ENCODE results near the gene LMF1. TPM values are rescaled to one million over a fixed set of nuclear protein-coding genes. Genes with fewer than 3 reads are reported as not detected.

LMF1 gene
- total and polyA plus RNA-seq, 2 of the 13 experiments (the other 11 are each of a cell fraction or from before 2014, with no cell fraction given) = 6.8 to 8.5 TPM

GRCh38 chr16:970766-971581 is at the start of gene LMF1 (continued):
- TF ChIP-seq ARID5B (CRISPR knock-in tag; IDR thresholded peaks at IDR 0.05) (0 out of 2 replicates have a peak, but pooled peaks have one; percentile 27), ZUFSP (CRISPR knock-in tag; IDR thresholded peaks at IDR 0.05; ENCODE audit: borderline replicate concordance) (no peak), ONECUT2 (CRISPR knock-in tag; IDR thresholded peaks at IDR 0.05) (no peak), ZNF597 (CRISPR knock-in tag; IDR thresholded peaks at IDR 0.05) (no peak), ZNF468 (CRISPR knock-in tag; IDR thresholded peaks at IDR 0.05) (0 out of 2 replicates have a peak, but pooled peaks have one; percentile 61), IRF9 (CRISPR knock-in tag; IDR thresholded peaks at IDR 0.05; ENCODE audit: borderline replicate concordance) (0 out of 2 replicates have a peak, but pooled peaks have one; percentile 66), TARDBP (CRISPR knock-in tag; IDR thresholded peaks at IDR 0.05) (peak; percentile 55; the same call in 1 of the 2 replicates), JUN (CRISPR knock-in tag; IDR thresholded peaks at IDR 0.05) (0 out of 2 replicates have a peak, but pooled peaks have one; percentile 37), HMGXB4 (CRISPR knock-in tag; IDR thresholded peaks at IDR 0.05; ENCODE audit: borderline replicate concordance in 1 of 2, low read depth in 1 of 2) (peak in 1 of 2 experiments; percentile 55; a peak in 3 of 4 replicates), ZNF333 (CRISPR knock-in tag; IDR thresholded peaks at IDR 0.05; ENCODE audit: borderline replicate concordance) (peak; percentile 92), SUZ12 (IDR thresholded peaks at IDR 0.05; ENCODE audit: low read depth, low read length) (no peak), SATB2 (CRISPR knock-in tag; IDR thresholded peaks at IDR 0.05) (no peak), EED (CRISPR knock-in tag; IDR thresholded peaks at IDR 0.05) (no peak), XBP1 (CRISPR knock-in tag; IDR thresholded peaks at IDR 0.05) (no peak), MTF1 (CRISPR knock-in tag; IDR thresholded peaks at IDR 0.05) (no peak; the same call in none of the 2 replicates), ARID2 (CRISPR knock-in tag; IDR thresholded peaks at IDR 0.05; ENCODE audit: borderline replicate concordance) (0 out of 2 replicates have a peak, but pooled peaks have one; percentile 35), U2AF2 (IDR thresholded peaks at IDR 0.05; ENCODE audit: low read depth, low read length) (no peak), MATR3 (CRISPR knock-in tag; IDR thresholded peaks at IDR 0.05) (no peak), ZNF672 (CRISPR knock-in tag; IDR thresholded peaks at IDR 0.05) (no peak)

All from HepG2 (cell line).